OCI-LY7 (cell line): ENCODE results near the gene TRMT11. TPM values are rescaled to one million over a fixed set of nuclear protein-coding genes. Genes with fewer than 3 reads are reported as not detected.
"Not testable (repeated sequence)": the region's sequence is repeated elsewhere in the genome, so short reads cannot be mapped to it uniquely, and the experiment has no call there.

Source experiments
- BruUV-seq: library from RNA; stranded (reverse); fragments of 400-500 nt; replicated peaks from 2 replicates; lab custom pipeline; 2021; lab: Mats Ljungman, UMichigan
- CTCF ChIA-PET: fragments of 300-600 bp; sonication (Branson Sonifier 250); formaldehyde crosslinking; loops from one replicate; lab custom pipeline; 2022; ENCODE audit warnings: antibody characterized with exemption; ENCODE audit not compliant: unreplicated experiment; lab: Charles Lee
- POLR2A ChIA-PET: fragments of 300-600 bp; sonication (Branson Sonifier 250); formaldehyde crosslinking; loops from one replicate; lab custom pipeline; 2022; ENCODE audit warnings: antibody characterized with exemption; lab: Charles Lee
- DNase-seq: peaks from one replicate; pipeline ENCODE4 v3.0.0-alpha.2; 2015; ENCODE audit warnings: low spot score
- H2AFZ ChIP-seq: fragments of 200-600 bp; sonication (generic), shearing (Covaris generic); 2 replicates; pipeline ENCODE4 v1.6.1; 2014; ENCODE audit warnings: mild to moderate bottlenecking, antibody characterized with exemption, low read length, moderate library complexity
- H3K27ac ChIP-seq: fragments of 200-600 bp; sonication (generic); 2 replicates; pipeline ENCODE4 v1.5.1; 2014; ENCODE audit warnings: mixed run types, low read depth, mild to moderate bottlenecking, moderate library complexity, low read length, inconsistent platforms; ENCODE audit not compliant: poor library complexity, severe bottlenecking
- H3K36me3 ChIP-seq: fragments of 200-600 bp; sonication (generic); 2 replicates; pipeline ENCODE4 v1.6.1; 2014; ENCODE audit warnings: mild to moderate bottlenecking, antibody characterized with exemption, low read length, moderate library complexity, mixed read lengths; ENCODE audit not compliant: insufficient read depth
- H3K4me1 ChIP-seq: fragments of 200-600 bp; sonication (generic); 2 replicates; pipeline ENCODE4 v1.5.1; 2014; ENCODE audit warnings: mild to moderate bottlenecking, low read length; ENCODE audit not compliant: insufficient read depth, poor library complexity, severe bottlenecking
- H3K4me2 ChIP-seq: fragments of 200-600 bp; sonication (generic); 2 replicates; pipeline ENCODE4 v1.6.1; 2014; ENCODE audit warnings: mild to moderate bottlenecking, low read length
- H3K4me3 ChIP-seq: fragments of 200-600 bp; sonication (generic); 2 replicates; pipeline ENCODE4 v1.5.1; 2014; ENCODE audit warnings: mild to moderate bottlenecking, low read depth, low read length; ENCODE audit not compliant: poor library complexity, severe bottlenecking
- H3K79me2 ChIP-seq: fragments of 200-600 bp; sonication (generic); 2 replicates; pipeline ENCODE4 v1.6.1; 2016; ENCODE audit warnings: low read depth, mild to moderate bottlenecking, low read length, moderate library complexity, mixed read lengths; ENCODE audit not compliant: insufficient read depth
- H3K9me2 ChIP-seq: fragments of 200-600 bp; sonication (generic); 2 replicates; pipeline ENCODE4 v1.6.1; 2016; ENCODE audit warnings: mild to moderate bottlenecking, low read length, mixed read lengths; ENCODE audit not compliant: insufficient read depth
- H3K9me3 ChIP-seq: fragments of 200-600 bp; sonication (generic); 2 replicates; pipeline ENCODE4 v1.6.1; 2014; ENCODE audit warnings: mild to moderate bottlenecking, mixed run types, low read length, mixed read lengths
- H4K20me1 ChIP-seq: fragments of 200-600 bp; sonication (generic); 2 replicates; pipeline ENCODE4 v1.6.1; 2014; ENCODE audit warnings: mild to moderate bottlenecking, antibody characterized with exemption, low read length, moderate library complexity, mixed read lengths; ENCODE audit not compliant: insufficient read depth
- EZH2phosphoT487 ChIP-seq: fragments of 200-600 bp; sonication (generic); IDR thresholded peaks from 2 replicates; pipeline ENCODE4 v1.6.1; 2018; ENCODE audit warnings: low read depth, borderline replicate concordance, mild to moderate bottlenecking, mixed run types, antibody characterized with exemption, low read length, moderate library complexity, mixed read lengths
- intact Hi-C: fragments of 100-400 bp; cut with micrococcal nuclease; formaldehyde crosslinking; loops from one replicate; pipeline ENCODE4 v1.10.0; 2022; ENCODE audit not compliant: unreplicated experiment
- total RNA-seq, 2 experiments: library from RNA; depleted of rRNA in 1 of 2; stranded (reverse); fragments of >200 nt in 1 of 2; shearing (Covaris generic) in 1 of 2; gene quantifications; 2 replicates each; pipeline ENCODE4 v1.2.3, GENCODE V29; 2014 to 2022
- TF ChIP-seq, protein P1 (sequence below): fragments of 200-600 bp; sonication (generic); conservative IDR thresholded peaks from 2 replicates; pipeline ENCODE4 v1.5.1; 2014; ENCODE audit warnings: mild to moderate bottlenecking, antibody characterized with exemption, low read length, moderate library complexity, mixed read lengths

TRMT11 gene
- total RNA-seq, 2 experiments from 2014 or later, result 32.9 to 46.8 TPM

DNA sequence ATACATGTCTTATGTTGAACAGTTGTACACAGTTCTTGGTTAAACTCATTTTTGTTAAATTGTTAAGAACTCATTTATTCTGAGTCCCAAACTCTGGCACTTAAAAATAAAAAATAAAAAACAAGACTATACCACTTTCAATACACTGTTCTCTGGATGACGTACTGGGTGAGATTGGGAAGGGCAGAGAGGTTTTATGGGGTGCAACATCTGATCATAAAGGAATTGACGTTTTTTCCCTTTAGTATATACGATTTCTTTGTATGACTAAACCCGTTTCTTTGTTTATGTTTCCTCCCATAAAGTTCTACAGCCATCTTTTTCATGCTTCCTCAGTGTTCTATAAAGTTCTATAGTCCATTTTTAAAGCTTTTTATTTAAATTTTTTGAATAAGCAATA is 69.1 kb downstream of the TRMT11 start:
- Histone ChIP-seq H3K9me2 (no peaks in the 10 kb centered on the region), H3K4me3 (no peak overlapping the region), H3K27ac (no peak overlapping the region), H4K20me1 (no peaks in the 10 kb centered on the region), H3K9me3 (no peaks in the 10 kb centered on the region), H3K79me2 (no peaks in the 10 kb centered on the region), H3K4me1 (no peaks in the 10 kb centered on the region), H3K4me2 (no peak overlapping the region), H3K36me3 (no peaks in the 10 kb centered on the region), H2AFZ (no peak overlapping the region)
- ChIA-PET CTCF (no interaction called here), POLR2A (interaction anchor here (0.6 to 1.6 kb wide), 2 partner anchors 9 to 1439 kb away, joined by 3 to 4 read pairs; no protein-coding TSS in a partner anchor)
- TF ChIP-seq, protein P1, sequence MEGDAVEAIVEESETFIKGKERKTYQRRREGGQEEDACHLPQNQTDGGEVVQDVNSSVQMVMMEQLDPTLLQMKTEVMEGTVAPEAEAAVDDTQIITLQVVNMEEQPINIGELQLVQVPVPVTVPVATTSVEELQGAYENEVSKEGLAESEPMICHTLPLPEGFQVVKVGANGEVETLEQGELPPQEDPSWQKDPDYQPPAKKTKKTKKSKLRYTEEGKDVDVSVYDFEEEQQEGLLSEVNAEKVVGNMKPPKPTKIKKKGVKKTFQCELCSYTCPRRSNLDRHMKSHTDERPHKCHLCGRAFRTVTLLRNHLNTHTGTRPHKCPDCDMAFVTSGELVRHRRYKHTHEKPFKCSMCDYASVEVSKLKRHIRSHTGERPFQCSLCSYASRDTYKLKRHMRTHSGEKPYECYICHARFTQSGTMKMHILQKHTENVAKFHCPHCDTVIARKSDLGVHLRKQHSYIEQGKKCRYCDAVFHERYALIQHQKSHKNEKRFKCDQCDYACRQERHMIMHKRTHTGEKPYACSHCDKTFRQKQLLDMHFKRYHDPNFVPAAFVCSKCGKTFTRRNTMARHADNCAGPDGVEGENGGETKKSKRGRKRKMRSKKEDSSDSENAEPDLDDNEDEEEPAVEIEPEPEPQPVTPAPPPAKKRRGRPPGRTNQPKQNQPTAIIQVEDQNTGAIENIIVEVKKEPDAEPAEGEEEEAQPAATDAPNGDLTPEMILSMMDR, result no peak
- TF ChIP-seq EZH2phosphoT487, result no peak
- no peak for DNase-seq
- intact Hi-C loops, result no loop called here
- BruUV-seq, result no TSS peak

- DNase-seq, result no peak
- H3K9me2 ChIP-seq, result no peaks in the 10 kb centered on the region
- no peak overlapping the region for H3K4me2 ChIP-seq
- H3K27ac ChIP-seq, result no peak overlapping the region
- no peak overlapping the region for H2AFZ ChIP-seq
- H3K4me1 ChIP-seq, result no peaks in the 10 kb centered on the region
- BruUV-seq, result no TSS peak
- intact Hi-C loops, result no loop called here
- TF ChIP-seq, protein P1, result no peak
- no peak for TF ChIP-seq EZH2phosphoT487
- no peaks in the 10 kb centered on the region for H3K79me2 ChIP-seq
- H3K36me3 ChIP-seq, result no peaks in the 10 kb centered on the region
- H3K4me3 ChIP-seq, result no peak overlapping the region
- POLR2A ChIA-PET, result interaction anchor here (1.4 to 1.6 kb wide), 2 partner anchors 9 to 10 kb away, joined by 3 read pairs; no protein-coding TSS in a partner anchor
- CTCF ChIA-PET, result interaction anchor here (0.6 kb wide), 1 partner anchor 575 kb away, joined by 3 read pairs; no protein-coding TSS in a partner anchor
- H4K20me1 ChIP-seq, result no peaks in the 10 kb centered on the region
- H3K9me3 ChIP-seq, result no peaks in the 10 kb centered on the region
These were observed 70.1 kb downstream of the TRMT11 start for GRCh38 chr6:126056355-126057004.

- H3K27ac ChIP-seq, BruUV-seq, H3K79me2 ChIP-seq, H3K4me2 ChIP-seq, H4K20me1 ChIP-seq, H3K36me3 ChIP-seq, H3K9me3 ChIP-seq, DNase-seq, H3K4me1 ChIP-seq, H2AFZ ChIP-seq, H3K4me3 ChIP-seq, H3K9me2 ChIP-seq, CTCF ChIA-PET, intact Hi-C loops: not testable (repeated sequence)
- POLR2A ChIA-PET, result interaction anchor here (0.6 kb wide), 1 partner anchor 19 kb away, joined by 4 read pairs; no protein-coding TSS in a partner anchor
These were observed 71.7 kb downstream of the TRMT11 start for GRCh38 chr6:126058085-126058484.
